ENCODE measurements around the gene CELF4.

CELF4 gene

DNA sequence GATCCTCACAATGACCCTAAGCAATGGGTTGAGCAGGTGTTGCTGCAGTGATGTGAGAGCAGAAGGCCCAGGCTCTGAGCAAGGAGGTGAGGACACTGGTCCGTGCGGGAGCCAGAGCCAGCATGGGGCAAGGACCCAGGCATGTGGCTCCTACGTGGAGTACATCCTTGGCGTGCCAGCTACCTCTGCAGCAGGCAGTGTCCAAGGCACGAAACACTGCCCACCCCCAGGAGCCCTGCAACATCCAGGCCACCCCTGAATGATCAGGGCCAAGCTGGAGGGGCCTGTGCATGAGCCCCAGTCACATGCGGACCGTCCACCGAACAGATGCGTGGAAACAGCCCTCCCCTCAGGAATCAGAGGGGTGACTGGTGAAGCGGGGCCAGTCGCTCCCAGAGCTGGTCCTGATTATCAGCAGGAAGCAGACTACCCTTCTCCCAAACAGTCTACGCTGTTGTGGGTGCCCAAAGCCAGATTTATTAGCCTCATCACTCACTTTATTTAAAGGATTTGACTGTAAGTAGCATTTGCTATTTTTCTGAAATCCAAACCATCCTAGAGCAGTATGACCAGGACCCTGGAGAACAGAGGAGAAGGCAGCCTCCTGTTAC lies 16.8 kb downstream of the CELF4 start:
- no peaks in the 10 kb centered on the region for H3K4me1 ChIP-seq (ENCODE audit: control insufficient read depth, insufficient read depth, low read length, poor library complexity, severe bottlenecking)
- no peaks in the 10 kb centered on the region for H3K27me3 ChIP-seq (replicated peaks; ENCODE audit: control insufficient read depth, insufficient read depth, low read length, poor library complexity, severe bottlenecking)
- H3K27ac ChIP-seq (ENCODE audit: insufficient read depth, low read length, poor library complexity, severe bottlenecking), result no peak overlapping the region
- no peaks in the 10 kb centered on the region for H3K9me3 ChIP-seq (ENCODE audit: control insufficient read depth, low read length)
- DNase-seq, result no peak
- H3K4me3 ChIP-seq (ENCODE audit: insufficient read depth, low read depth, low read length, poor library complexity, severe bottlenecking), result no peak overlapping the region
- no peaks in the 10 kb centered on the region for H3K36me3 ChIP-seq (ENCODE audit: control insufficient read depth, insufficient read depth, low read length)

DNA sequence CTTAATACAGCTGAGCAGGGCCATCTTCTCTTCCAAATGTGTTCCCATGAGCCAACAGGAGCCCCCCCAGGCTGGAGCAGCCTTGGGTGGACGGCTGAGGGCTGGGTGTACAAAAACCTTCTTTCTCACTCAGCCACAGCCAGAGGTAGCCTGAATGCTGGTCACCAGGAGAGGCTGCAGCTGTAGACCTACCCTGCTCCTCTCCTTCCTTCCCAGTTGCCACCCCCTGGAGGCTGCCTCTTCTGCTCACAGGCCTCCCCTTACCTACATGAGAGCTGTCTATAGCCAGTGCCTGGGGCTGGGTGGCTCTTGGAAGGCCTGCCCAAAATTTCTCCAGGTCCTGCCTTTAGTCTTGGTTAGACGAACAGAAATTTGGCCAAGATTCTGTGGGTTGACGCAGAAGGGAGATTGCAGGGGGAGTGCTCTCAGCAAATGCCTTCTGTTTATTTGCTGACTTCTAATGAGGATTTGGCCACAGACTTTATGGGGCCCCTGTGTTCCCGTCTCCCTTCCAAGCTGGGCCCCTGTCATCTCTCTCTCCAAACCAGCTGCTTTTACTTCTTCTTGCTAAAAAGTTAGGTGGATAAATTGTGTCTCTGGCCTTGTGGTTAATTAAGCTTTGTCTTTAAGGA lies 18.3 kb downstream of the CELF4 start:
- no peaks in the 10 kb centered on the region for H3K27me3 ChIP-seq (replicated peaks; ENCODE audit: control insufficient read depth, insufficient read depth, low read length, poor library complexity, severe bottlenecking)
- H3K27ac ChIP-seq (ENCODE audit: insufficient read depth, low read length, poor library complexity, severe bottlenecking), result no peak overlapping the region
- no peak overlapping the region for H3K4me3 ChIP-seq (ENCODE audit: insufficient read depth, low read depth, low read length, poor library complexity, severe bottlenecking)
- no peaks in the 10 kb centered on the region for H3K9me3 ChIP-seq (ENCODE audit: control insufficient read depth, low read length)
- H3K36me3 ChIP-seq (ENCODE audit: control insufficient read depth, insufficient read depth, low read length), result no peaks in the 10 kb centered on the region
- no peaks in the 10 kb centered on the region for H3K4me1 ChIP-seq (ENCODE audit: control insufficient read depth, insufficient read depth, low read length, poor library complexity, severe bottlenecking)
- DNase-seq, result no peak

DNA sequence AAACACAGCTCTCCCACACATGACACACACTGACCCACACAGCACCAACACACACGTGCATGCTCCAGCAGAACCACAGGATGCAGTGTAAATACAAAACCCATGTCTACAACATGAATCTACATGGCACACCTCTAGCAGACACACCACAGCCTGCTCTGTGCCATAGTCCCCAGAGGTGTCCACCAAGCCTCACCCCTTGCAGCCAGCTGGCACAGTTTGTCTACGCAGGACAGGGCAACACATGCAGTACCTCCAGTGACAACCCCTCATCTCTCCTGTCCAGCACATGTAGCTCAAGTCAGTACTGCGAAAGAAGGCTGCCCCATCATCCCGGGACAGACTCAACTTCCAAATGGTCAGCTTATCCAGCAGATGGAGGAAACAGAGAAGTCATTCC lies 18.9 kb downstream of the CELF4 start:
- Histone ChIP-seq H3K27me3 (replicated peaks; ENCODE audit: control insufficient read depth, insufficient read depth, low read length, poor library complexity, severe bottlenecking) (no peaks in the 10 kb centered on the region), H3K4me1 (ENCODE audit: control insufficient read depth, insufficient read depth, low read length, poor library complexity, severe bottlenecking) (no peaks in the 10 kb centered on the region), H3K36me3 (ENCODE audit: control insufficient read depth, insufficient read depth, low read length) (no peaks in the 10 kb centered on the region), H3K9me3 (ENCODE audit: control insufficient read depth, low read length) (no peaks in the 10 kb centered on the region), H3K27ac (ENCODE audit: insufficient read depth, low read length, poor library complexity, severe bottlenecking) (no peak overlapping the region), H3K4me3 (ENCODE audit: insufficient read depth, low read depth, low read length, poor library complexity, severe bottlenecking) (no peak overlapping the region)
- no peak for DNase-seq

DNA sequence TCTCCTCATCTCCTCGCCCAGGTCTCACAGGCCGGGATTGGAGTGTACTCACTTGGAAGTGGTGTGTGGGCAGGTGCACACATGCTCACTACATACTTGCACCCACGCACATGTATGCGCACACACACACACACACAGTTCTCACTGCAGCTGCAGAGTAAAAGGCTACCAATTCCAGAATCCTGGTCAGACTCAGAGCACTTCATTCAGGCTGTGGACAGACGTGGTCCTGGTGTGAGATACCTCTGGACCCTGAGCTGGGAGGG lies 19.4 kb downstream of the CELF4 start:
- H3K9me3 ChIP-seq (ENCODE audit: control insufficient read depth, low read length), result no peaks in the 10 kb centered on the region
- no peaks in the 10 kb centered on the region for H3K4me1 ChIP-seq (ENCODE audit: control insufficient read depth, insufficient read depth, low read length, poor library complexity, severe bottlenecking)
- no peaks in the 10 kb centered on the region for H3K36me3 ChIP-seq (ENCODE audit: control insufficient read depth, insufficient read depth, low read length)
- H3K27ac ChIP-seq (ENCODE audit: insufficient read depth, low read length, poor library complexity, severe bottlenecking), result no peak overlapping the region
- no peak for DNase-seq
- H3K27me3 ChIP-seq (replicated peaks; ENCODE audit: control insufficient read depth, insufficient read depth, low read length, poor library complexity, severe bottlenecking), result no peaks in the 10 kb centered on the region
- H3K4me3 ChIP-seq (ENCODE audit: insufficient read depth, low read depth, low read length, poor library complexity, severe bottlenecking), result no peak overlapping the region

DNA sequence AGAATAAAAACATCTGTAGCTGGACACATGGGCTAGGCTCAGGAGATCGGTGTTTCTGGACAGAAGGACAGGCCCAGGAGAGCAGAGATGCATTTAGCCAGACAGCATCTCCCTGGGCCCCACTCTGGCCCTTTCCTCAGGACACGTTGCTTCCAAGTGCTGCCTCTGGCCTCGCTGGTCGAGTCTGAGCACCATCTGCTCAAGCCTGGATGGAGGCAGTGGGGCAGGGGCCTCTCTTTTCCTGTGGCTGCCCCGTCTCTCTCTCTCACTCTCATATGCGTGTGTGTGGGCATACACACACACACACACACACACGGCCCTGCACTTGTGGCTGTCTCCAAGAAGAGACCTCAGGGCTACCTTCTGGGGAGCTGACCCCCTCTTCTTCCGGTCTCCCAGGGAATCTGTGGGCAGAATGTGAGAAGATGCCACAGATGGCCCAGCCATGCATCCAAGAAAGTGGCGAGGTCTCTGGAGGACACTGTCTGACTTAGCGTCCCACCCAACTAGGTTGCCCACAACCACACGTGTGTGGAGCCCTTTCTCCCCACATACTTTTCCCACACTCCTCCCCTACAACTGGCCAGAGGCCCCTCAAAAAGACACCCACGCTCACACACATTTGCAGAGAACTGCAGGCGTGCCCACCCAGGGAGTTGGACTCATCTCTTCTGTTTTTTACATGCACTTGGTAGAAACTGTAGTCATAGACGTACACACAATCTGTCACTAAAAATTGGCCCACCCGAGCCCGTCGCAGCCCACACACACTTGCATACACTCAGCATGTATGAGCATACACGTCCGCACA lies 19.9 kb downstream of the CELF4 start:
- Histone ChIP-seq H3K4me3 (ENCODE audit: insufficient read depth, low read depth, low read length, poor library complexity, severe bottlenecking) (no peak overlapping the region), H3K27me3 (replicated peaks; ENCODE audit: control insufficient read depth, insufficient read depth, low read length, poor library complexity, severe bottlenecking) (no peaks in the 10 kb centered on the region), H3K36me3 (ENCODE audit: control insufficient read depth, insufficient read depth, low read length) (no peaks in the 10 kb centered on the region), H3K4me1 (ENCODE audit: control insufficient read depth, insufficient read depth, low read length, poor library complexity, severe bottlenecking) (no peaks in the 10 kb centered on the region), H3K27ac (ENCODE audit: insufficient read depth, low read length, poor library complexity, severe bottlenecking) (no peak overlapping the region), H3K9me3 (ENCODE audit: control insufficient read depth, low read length) (no peaks in the 10 kb centered on the region)
- DNase-seq, result no peak

DNA sequence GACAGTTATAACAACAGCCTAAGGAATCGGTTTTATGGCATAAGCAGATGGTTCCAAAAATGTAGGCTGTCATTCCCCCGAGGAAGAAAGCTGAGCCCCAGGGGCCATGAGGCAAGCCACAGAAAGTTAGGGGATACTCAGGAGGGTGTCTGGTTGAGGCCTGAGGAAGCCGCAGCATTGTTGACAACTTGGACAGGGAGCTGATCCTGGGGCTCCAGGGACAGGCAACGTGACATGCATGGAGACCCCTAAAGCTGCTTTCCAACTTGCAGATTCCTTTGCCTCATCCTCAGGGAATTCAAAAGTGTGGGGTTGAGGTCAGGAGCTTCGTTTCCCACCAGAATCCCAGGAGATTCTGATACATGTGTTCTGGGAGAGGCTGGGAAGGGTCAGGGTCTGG lies 20.9 kb downstream of the CELF4 start:
- no peak overlapping the region for H3K27ac ChIP-seq (ENCODE audit: insufficient read depth, low read length, poor library complexity, severe bottlenecking)
- no peak overlapping the region for H3K4me3 ChIP-seq (ENCODE audit: insufficient read depth, low read depth, low read length, poor library complexity, severe bottlenecking)
- H3K27me3 ChIP-seq (replicated peaks; ENCODE audit: control insufficient read depth, insufficient read depth, low read length, poor library complexity, severe bottlenecking), result no peaks in the 10 kb centered on the region
- no peak for DNase-seq
- no peaks in the 10 kb centered on the region for H3K4me1 ChIP-seq (ENCODE audit: control insufficient read depth, insufficient read depth, low read length, poor library complexity, severe bottlenecking)
- H3K36me3 ChIP-seq (ENCODE audit: control insufficient read depth, insufficient read depth, low read length), result no peaks in the 10 kb centered on the region
- no peaks in the 10 kb centered on the region for H3K9me3 ChIP-seq (ENCODE audit: control insufficient read depth, low read length)

DNA sequence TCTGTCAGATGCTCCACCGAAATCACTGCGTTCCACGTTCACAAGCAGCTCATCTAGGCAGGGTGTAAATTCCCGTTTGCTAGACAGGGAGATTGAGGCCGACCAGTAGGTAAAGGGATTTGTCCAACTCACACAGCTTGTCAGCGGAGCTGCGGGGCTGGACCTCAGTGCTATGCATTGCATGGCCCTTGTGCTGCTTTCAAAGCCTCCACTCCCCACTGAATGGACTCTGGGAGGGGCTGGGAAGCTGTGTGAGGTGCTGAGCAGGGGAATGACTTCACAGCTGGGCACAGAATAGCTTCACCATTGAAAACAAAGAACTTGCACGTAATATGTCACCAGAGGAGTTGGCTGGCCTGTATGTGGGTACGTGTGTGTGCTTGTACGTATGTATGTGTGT lies 21.4 kb downstream of the CELF4 start:
- Histone ChIP-seq H3K27ac (ENCODE audit: insufficient read depth, low read length, poor library complexity, severe bottlenecking) (no peak overlapping the region), H3K4me3 (ENCODE audit: insufficient read depth, low read depth, low read length, poor library complexity, severe bottlenecking) (no peak overlapping the region), H3K36me3 (ENCODE audit: control insufficient read depth, insufficient read depth, low read length) (no peaks in the 10 kb centered on the region), H3K4me1 (ENCODE audit: control insufficient read depth, insufficient read depth, low read length, poor library complexity, severe bottlenecking) (no peaks in the 10 kb centered on the region), H3K9me3 (ENCODE audit: control insufficient read depth, low read length) (no peaks in the 10 kb centered on the region), H3K27me3 (replicated peaks; ENCODE audit: control insufficient read depth, insufficient read depth, low read length, poor library complexity, severe bottlenecking) (no peaks in the 10 kb centered on the region)
- no peak for DNase-seq

DNA sequence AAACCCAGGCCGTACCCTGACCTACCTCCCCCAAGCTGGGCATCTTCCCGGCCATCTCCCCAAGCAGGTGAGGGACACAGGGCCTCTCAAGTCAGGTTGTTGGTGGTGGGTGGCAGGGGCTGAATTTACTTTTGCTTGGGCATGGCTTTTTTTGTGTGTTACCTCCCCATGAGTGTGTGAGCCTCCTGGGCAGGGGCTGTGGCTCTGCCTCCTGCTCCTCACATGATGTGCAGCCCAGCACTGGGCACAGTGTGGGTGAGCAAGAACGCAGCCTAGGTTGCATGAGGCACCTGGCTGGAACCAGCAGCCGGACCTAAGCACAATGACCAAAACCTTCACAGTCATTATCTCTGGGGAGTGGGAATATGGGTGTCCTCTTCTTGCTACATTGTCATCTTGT lies 22.3 kb downstream of the CELF4 start:
- H3K27me3 ChIP-seq (replicated peaks; ENCODE audit: control insufficient read depth, insufficient read depth, low read length, poor library complexity, severe bottlenecking), result peaks cover 1% of the 10 kb centered on the region
- H3K4me3 ChIP-seq (ENCODE audit: insufficient read depth, low read depth, low read length, poor library complexity, severe bottlenecking), result no peak overlapping the region
- H3K36me3 ChIP-seq (ENCODE audit: control insufficient read depth, insufficient read depth, low read length), result no peaks in the 10 kb centered on the region
- no peak overlapping the region for H3K27ac ChIP-seq (ENCODE audit: insufficient read depth, low read length, poor library complexity, severe bottlenecking)
- no peak for DNase-seq
- no peaks in the 10 kb centered on the region for H3K9me3 ChIP-seq (ENCODE audit: control insufficient read depth, low read length)
- H3K4me1 ChIP-seq (ENCODE audit: control insufficient read depth, insufficient read depth, low read length, poor library complexity, severe bottlenecking), result no peaks in the 10 kb centered on the region

DNA sequence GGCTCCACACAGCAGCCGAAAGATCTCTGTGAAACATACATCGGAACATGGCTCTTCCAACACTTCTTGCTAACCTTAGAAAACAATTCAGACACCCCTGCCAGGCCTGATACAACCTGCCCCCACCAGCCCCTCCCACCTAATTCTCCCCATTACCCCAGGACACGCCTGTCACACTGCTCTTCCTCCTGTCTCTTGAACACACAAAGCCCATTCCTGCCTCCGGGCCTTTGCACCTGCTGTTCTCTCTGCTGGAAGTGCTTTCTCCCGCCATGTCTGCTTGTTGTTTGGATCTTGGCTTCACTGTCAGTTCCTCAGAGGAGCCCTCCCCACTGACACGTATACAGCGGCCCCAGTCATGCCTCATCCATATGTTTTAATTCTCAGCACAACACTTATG lies 24.1 kb downstream of the CELF4 start:
- Histone ChIP-seq H3K36me3 (ENCODE audit: control insufficient read depth, insufficient read depth, low read length) (no peaks in the 10 kb centered on the region), H3K4me3 (ENCODE audit: insufficient read depth, low read depth, low read length, poor library complexity, severe bottlenecking) (no peak overlapping the region), H3K4me1 (ENCODE audit: control insufficient read depth, insufficient read depth, low read length, poor library complexity, severe bottlenecking) (no peaks in the 10 kb centered on the region), H3K9me3 (ENCODE audit: control insufficient read depth, low read length) (no peaks in the 10 kb centered on the region), H3K27ac (ENCODE audit: insufficient read depth, low read length, poor library complexity, severe bottlenecking) (no peak overlapping the region), H3K27me3 (replicated peaks; ENCODE audit: control insufficient read depth, insufficient read depth, low read length, poor library complexity, severe bottlenecking) (peaks cover 3% of the 10 kb centered on the region)
- DNase-seq, result no peak

DNA sequence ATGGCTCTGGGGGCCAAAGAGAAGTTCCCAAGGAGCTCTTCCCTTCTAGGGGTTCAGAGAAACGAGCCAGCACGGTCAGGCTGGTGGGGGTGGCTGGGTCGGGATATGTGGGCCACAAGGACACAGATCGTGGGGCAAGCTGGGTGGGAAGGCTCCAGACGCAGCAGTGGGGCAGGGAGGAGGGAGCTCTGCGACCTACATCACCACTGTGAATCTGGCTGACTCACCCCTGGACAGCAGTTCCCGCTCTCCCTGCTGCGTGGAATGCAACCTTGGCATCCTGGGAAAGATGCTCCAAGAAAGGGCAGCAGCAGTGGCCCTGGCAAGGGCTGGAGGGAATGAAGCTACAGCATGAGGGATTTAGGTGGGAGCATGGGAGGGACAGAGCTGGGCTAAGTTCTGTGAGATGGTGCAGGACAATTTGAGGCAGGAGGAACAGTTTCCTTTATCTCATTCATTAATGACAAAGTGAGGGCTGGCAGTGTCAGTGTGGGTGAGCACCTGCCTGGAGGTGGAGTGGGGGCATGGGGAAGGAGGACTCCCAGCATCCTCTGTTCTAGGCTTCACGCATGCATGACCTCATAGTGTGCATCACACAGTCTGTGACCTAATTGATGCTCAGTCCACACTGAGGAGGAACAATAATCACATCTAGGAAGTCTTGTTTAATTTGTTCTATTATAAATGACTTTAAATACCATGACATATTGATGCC lies 25.0 kb downstream of the CELF4 start:
- no peak overlapping the region for H3K4me3 ChIP-seq (ENCODE audit: insufficient read depth, low read depth, low read length, poor library complexity, severe bottlenecking)
- no peaks in the 10 kb centered on the region for H3K4me1 ChIP-seq (ENCODE audit: control insufficient read depth, insufficient read depth, low read length, poor library complexity, severe bottlenecking)
- no peak for DNase-seq
- H3K36me3 ChIP-seq (ENCODE audit: control insufficient read depth, insufficient read depth, low read length), result no peaks in the 10 kb centered on the region
- H3K9me3 ChIP-seq (ENCODE audit: control insufficient read depth, low read length), result no peaks in the 10 kb centered on the region
- peaks cover 3% of the 10 kb centered on the region for H3K27me3 ChIP-seq (replicated peaks; ENCODE audit: control insufficient read depth, insufficient read depth, low read length, poor library complexity, severe bottlenecking)
- no peak overlapping the region for H3K27ac ChIP-seq (ENCODE audit: insufficient read depth, low read length, poor library complexity, severe bottlenecking)

Data from effector memory CD4-positive, alpha-beta T cell (primary cell).